Measurements from ENCODE around the gene FGD4.
"Not testable (repeated sequence)": the region's sequence is repeated elsewhere in the genome, so short reads cannot be mapped to it uniquely, and the experiment has no call there.

FGD4 gene

GRCh38 chr12:32532422-32532821 is 133.1 kb downstream of the FGD4 start:
- DNase-seq, result no peak

GRCh38 chr12:32532951-32533350 is 133.6 kb downstream of the FGD4 start:
- DNase-seq, result no peak

- not testable (repeated sequence) for DNase-seq
Observed at GRCh38 chr12:32533506-32533905, 134.1 kb downstream of the FGD4 start.

- DNase-seq, result no peak
Observed at GRCh38 chr12:32533971-32534590, 134.7 kb downstream of the FGD4 start.

- no peak for DNase-seq
Observed at GRCh38 chr12:32534698-32535097, 135.3 kb downstream of the FGD4 start.

GRCh38 chr12:32535288-32535999 is 136.1 kb downstream of the FGD4 start:
- DNase-seq, result peak in 1 of 2 donors; percentile 12

GRCh38 chr12:32536000-32536345 is 136.6 kb downstream of the FGD4 start:
- DNase-seq, result no peak

- DNase-seq, result no peak
Observed at GRCh38 chr12:32541754-32542374, 142.5 kb downstream of the FGD4 start.

GRCh38 chr12:32542428-32543229 is 143.3 kb downstream of the FGD4 start:
- no peak for DNase-seq

GRCh38 chr12:32544893-32545292 is 145.5 kb downstream of the FGD4 start:
- no peak for DNase-seq

GRCh38 chr12:32545413-32545980 is 146.1 kb downstream of the FGD4 start:
- DNase-seq, result no peak

GRCh38 chr12:32546272-32546671 is 146.9 kb downstream of the FGD4 start:
- DNase-seq, result no peak

GRCh38 chr12:32548691-32549281 is 149.4 kb downstream of the FGD4 start:
- DNase-seq, result no peak

- no peak for DNase-seq
Observed at GRCh38 chr12:32549675-32550079, 150.3 kb downstream of the FGD4 start.

GRCh38 chr12:32551058-32551457 is 151.7 kb downstream of the FGD4 start:
- DNase-seq, result no peak

- no peak for DNase-seq
Observed at GRCh38 chr12:32558903-32559302, 159.5 kb downstream of the FGD4 start.

GRCh38 chr12:32559434-32559833 is 160.1 kb downstream of the FGD4 start:
- no peak for DNase-seq

GRCh38 chr12:32560520-32560919 is 161.2 kb downstream of the FGD4 start:
- DNase-seq, result no peak

GRCh38 chr12:32561931-32562341 is 162.6 kb downstream of the FGD4 start:
- no peak for DNase-seq

- not testable (repeated sequence) for DNase-seq
Observed at GRCh38 chr12:32562413-32562812, 163.1 kb downstream of the FGD4 start.

GRCh38 chr12:32566663-32567295 is 167.4 kb downstream of the FGD4 start:
- no peak for DNase-seq

GRCh38 chr12:32567296-32567674 is 167.9 kb downstream of the FGD4 start:
- no peak for DNase-seq

All from CD4-positive, alpha-beta T cell treated with Interferon alpha-2 for 1 hour (primary cell).